ENCODE results near the gene OBP2A. TPM values are rescaled to one million over a fixed set of nuclear protein-coding genes. Genes with fewer than 3 reads are reported as not detected.

Gene OBP2A
- total RNA-seq, 1 experiment from 2014 or later: not detected

DNA sequence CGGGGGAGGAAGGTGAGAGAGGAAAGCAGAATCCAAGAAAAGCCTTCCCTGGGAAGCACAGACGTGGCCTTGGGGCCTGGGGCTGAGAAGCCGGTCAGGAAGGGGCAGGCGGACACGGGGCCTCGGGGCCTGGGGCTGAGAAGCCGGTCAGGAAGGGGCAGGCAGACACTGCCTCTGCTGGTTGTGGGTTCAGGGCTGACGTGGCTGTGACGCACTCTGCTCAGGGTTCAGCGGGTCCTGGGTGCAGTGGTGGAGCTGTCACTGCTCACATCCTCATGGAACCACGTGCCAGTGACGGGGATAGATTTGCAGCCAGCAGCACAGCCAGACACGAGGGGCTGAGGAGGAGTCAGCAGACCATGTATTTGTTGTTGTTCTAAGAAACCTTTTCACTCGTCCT is 28.4 kb downstream of the OBP2A start:
- H3K4me1 Mint-ChIP-seq: peaks cover 9% of the 10 kb centered on the region
- H3K27ac Mint-ChIP-seq: no peak overlapping the region
- peaks cover 6% of the 10 kb centered on the region for H3K9me3 Mint-ChIP-seq
- DNase-seq (ENCODE audit: low spot score) (no peak), ATAC-seq (no peak)
- peaks cover 6% of the 10 kb centered on the region for H3K36me3 Mint-ChIP-seq
- CTCF ChIA-PET: interaction anchor here (0.6 kb wide), 1 partner anchor 18 kb away, joined by 3 read pairs; no protein-coding TSS in a partner anchor
- POLR2A ChIA-PET: no interaction called here
- no peak overlapping the region for H3K4me3 Mint-ChIP-seq
- TF ChIP-seq ZNF121 (CRISPR knock-in tag; IDR thresholded peaks at IDR 0.05) (no peak), CBFB (CRISPR knock-in tag; IDR thresholded peaks at IDR 0.05; ENCODE audit: low read depth) (no peak), GABPB1 (CRISPR knock-in tag; IDR thresholded peaks at IDR 0.05) (no peak), ZNF671 (CRISPR knock-in tag; IDR thresholded peaks at IDR 0.05) (no peak), FOXK1 (CRISPR knock-in tag; IDR thresholded peaks at IDR 0.05) (no peak), NR3C1 (CRISPR knock-in tag; conservative IDR thresholded peaks at IDR 0.05; ENCODE audit: low read depth) (no peak), SMAD3 (CRISPR knock-in tag; IDR thresholded peaks at IDR 0.05; ENCODE audit: borderline replicate concordance) (no peak), ZNF396 (CRISPR knock-in tag; IDR thresholded peaks at IDR 0.05; ENCODE audit: borderline replicate concordance) (no peak), ZNF416 (CRISPR knock-in tag; IDR thresholded peaks at IDR 0.05) (no peak), TEAD1 (CRISPR knock-in tag; IDR thresholded peaks at IDR 0.05) (no peak), ZBTB21 (CRISPR knock-in tag; IDR thresholded peaks at IDR 0.05; ENCODE audit: borderline replicate concordance) (no peak)
- TF ChIP-seq, protein P1, sequence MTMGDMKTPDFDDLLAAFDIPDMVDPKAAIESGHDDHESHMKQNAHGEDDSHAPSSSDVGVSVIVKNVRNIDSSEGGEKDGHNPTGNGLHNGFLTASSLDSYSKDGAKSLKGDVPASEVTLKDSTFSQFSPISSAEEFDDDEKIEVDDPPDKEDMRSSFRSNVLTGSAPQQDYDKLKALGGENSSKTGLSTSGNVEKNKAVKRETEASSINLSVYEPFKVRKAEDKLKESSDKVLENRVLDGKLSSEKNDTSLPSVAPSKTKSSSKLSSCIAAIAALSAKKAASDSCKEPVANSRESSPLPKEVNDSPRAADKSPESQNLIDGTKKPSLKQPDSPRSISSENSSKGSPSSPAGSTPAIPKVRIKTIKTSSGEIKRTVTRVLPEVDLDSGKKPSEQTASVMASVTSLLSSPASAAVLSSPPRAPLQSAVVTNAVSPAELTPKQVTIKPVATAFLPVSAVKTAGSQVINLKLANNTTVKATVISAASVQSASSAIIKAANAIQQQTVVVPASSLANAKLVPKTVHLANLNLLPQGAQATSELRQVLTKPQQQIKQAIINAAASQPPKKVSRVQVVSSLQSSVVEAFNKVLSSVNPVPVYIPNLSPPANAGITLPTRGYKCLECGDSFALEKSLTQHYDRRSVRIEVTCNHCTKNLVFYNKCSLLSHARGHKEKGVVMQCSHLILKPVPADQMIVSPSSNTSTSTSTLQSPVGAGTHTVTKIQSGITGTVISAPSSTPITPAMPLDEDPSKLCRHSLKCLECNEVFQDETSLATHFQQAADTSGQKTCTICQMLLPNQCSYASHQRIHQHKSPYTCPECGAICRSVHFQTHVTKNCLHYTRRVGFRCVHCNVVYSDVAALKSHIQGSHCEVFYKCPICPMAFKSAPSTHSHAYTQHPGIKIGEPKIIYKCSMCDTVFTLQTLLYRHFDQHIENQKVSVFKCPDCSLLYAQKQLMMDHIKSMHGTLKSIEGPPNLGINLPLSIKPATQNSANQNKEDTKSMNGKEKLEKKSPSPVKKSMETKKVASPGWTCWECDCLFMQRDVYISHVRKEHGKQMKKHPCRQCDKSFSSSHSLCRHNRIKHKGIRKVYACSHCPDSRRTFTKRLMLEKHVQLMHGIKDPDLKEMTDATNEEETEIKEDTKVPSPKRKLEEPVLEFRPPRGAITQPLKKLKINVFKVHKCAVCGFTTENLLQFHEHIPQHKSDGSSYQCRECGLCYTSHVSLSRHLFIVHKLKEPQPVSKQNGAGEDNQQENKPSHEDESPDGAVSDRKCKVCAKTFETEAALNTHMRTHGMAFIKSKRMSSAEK (CRISPR knock-in tag; IDR thresholded peaks at IDR 0.05; ENCODE audit: borderline replicate concordance): no peak
- TF ChIP-seq, protein P2, sequence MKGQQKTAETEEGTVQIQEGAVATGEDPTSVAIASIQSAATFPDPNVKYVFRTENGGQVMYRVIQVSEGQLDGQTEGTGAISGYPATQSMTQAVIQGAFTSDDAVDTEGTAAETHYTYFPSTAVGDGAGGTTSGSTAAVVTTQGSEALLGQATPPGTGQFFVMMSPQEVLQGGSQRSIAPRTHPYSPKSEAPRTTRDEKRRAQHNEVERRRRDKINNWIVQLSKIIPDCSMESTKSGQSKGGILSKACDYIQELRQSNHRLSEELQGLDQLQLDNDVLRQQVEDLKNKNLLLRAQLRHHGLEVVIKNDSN (CRISPR knock-in tag; IDR thresholded peaks at IDR 0.05): no peak
- TF ChIP-seq, protein P3, sequence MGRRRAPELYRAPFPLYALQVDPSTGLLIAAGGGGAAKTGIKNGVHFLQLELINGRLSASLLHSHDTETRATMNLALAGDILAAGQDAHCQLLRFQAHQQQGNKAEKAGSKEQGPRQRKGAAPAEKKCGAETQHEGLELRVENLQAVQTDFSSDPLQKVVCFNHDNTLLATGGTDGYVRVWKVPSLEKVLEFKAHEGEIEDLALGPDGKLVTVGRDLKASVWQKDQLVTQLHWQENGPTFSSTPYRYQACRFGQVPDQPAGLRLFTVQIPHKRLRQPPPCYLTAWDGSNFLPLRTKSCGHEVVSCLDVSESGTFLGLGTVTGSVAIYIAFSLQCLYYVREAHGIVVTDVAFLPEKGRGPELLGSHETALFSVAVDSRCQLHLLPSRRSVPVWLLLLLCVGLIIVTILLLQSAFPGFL (CRISPR knock-in tag; IDR thresholded peaks at IDR 0.05; ENCODE audit: borderline replicate concordance): no peak
- TF ChIP-seq, protein P4, sequence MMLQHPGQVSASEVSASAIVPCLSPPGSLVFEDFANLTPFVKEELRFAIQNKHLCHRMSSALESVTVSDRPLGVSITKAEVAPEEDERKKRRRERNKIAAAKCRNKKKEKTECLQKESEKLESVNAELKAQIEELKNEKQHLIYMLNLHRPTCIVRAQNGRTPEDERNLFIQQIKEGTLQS (CRISPR knock-in tag; conservative IDR thresholded peaks at IDR 0.05): no peak
- TF ChIP-seq, protein P5, sequence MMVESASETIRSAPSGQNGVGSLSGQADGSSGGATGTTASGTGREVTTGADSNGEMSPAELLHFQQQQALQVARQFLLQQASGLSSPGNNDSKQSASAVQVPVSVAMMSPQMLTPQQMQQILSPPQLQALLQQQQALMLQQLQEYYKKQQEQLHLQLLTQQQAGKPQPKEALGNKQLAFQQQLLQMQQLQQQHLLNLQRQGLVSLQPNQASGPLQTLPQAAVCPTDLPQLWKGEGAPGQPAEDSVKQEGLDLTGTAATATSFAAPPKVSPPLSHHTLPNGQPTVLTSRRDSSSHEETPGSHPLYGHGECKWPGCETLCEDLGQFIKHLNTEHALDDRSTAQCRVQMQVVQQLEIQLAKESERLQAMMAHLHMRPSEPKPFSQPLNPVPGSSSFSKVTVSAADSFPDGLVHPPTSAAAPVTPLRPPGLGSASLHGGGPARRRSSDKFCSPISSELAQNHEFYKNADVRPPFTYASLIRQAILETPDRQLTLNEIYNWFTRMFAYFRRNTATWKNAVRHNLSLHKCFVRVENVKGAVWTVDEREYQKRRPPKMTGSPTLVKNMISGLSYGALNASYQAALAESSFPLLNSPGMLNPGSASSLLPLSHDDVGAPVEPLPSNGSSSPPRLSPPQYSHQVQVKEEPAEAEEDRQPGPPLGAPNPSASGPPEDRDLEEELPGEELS (CRISPR knock-in tag; IDR thresholded peaks at IDR 0.05): no peak
- H3K27me3 Mint-ChIP-seq (ENCODE audit: low read depth): no peaks in the 10 kb centered on the region

DNA sequence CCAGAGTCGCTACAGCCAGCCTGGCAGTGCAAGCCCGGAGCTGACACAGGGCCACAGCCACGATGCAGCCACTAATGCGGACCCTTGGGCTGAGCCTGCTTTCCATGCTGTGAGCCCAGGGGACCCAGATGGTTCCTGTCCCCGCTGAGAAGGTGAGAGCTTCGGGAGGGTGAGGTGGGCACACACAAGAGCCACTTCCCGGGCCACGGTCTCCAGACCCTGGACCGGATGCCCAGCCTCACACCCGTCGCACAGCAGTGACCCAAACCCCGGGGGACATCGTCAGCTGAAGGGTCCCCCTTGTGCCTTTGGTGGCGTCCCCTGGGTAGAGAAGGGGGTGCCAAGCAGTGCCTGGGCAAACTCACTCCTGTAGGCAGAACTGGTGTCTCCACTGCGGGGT is 29.0 kb downstream of the OBP2A start:
- Mint-ChIP-seq H3K9me3 (peaks cover under 1% of the 10 kb centered on the region), H3K27me3 (ENCODE audit: low read depth) (no peaks in the 10 kb centered on the region)
- TF ChIP-seq OVOL2 (CRISPR knock-in tag; IDR thresholded peaks at IDR 0.05; ENCODE audit: borderline replicate concordance) (no peak), FOXP1 (CRISPR knock-in tag; IDR thresholded peaks at IDR 0.05; ENCODE audit: borderline replicate concordance) (no peak)
- TF ChIP-seq, protein P1 (CRISPR knock-in tag; IDR thresholded peaks at IDR 0.05; ENCODE audit: borderline replicate concordance): no peak
- TF ChIP-seq, protein P6, sequence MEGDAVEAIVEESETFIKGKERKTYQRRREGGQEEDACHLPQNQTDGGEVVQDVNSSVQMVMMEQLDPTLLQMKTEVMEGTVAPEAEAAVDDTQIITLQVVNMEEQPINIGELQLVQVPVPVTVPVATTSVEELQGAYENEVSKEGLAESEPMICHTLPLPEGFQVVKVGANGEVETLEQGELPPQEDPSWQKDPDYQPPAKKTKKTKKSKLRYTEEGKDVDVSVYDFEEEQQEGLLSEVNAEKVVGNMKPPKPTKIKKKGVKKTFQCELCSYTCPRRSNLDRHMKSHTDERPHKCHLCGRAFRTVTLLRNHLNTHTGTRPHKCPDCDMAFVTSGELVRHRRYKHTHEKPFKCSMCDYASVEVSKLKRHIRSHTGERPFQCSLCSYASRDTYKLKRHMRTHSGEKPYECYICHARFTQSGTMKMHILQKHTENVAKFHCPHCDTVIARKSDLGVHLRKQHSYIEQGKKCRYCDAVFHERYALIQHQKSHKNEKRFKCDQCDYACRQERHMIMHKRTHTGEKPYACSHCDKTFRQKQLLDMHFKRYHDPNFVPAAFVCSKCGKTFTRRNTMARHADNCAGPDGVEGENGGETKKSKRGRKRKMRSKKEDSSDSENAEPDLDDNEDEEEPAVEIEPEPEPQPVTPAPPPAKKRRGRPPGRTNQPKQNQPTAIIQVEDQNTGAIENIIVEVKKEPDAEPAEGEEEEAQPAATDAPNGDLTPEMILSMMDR (IDR thresholded peaks at IDR 0.05): no peak

More for the DNA sequence above, 29.0 kb downstream of the OBP2A start:
- ATAC-seq (no peak), DNase-seq (ENCODE audit: low spot score) (no peak)
- H3K27ac Mint-ChIP-seq: no peak overlapping the region
- POLR2A ChIA-PET: no interaction called here
- H3K4me1 Mint-ChIP-seq: peaks cover 9% of the 10 kb centered on the region
- H3K36me3 Mint-ChIP-seq: peaks cover under 1% of the 10 kb centered on the region; the same call in 1 of the 2 replicates
- CTCF ChIA-PET: interaction anchor here (0.6 kb wide), 1 partner anchor 19 kb away, joined by 3 read pairs; no protein-coding TSS in a partner anchor
- no peak overlapping the region for H3K4me3 Mint-ChIP-seq

All from WTC11 (cell line).